Body of pancreas (tissue), 4 donors: ENCODE measurements around the gene C1QTNF9.

Source experiments
- CTCF ChIP-seq, 7 experiments: fragments of 450-650 bp in 4 of 7; fragments of 200-600 bp in 3 of 7; sonication (generic) in 3 of 7; IDR thresholded peaks; one replicate each; pipeline ENCODE4 v1.5.1; 2016 to 2019; ENCODE audit warnings: antibody characterized with exemption in 7 of 7
- POLR2A ChIP-seq, 3 donors: fragments of 450-650 bp; IDR thresholded peaks; one replicate each; pipeline ENCODE4 v1.6.1; 2016; ENCODE audit warnings: antibody characterized with exemption in 3 of 3, mild to moderate bottlenecking in 2 of 3

GRCh38 chr13:24338721-24339120, 29.3 kb downstream of the C1QTNF9 start:
- no peak for TF ChIP-seq CTCF (IDR thresholded peaks at IDR 0.05)
- no peak for TF ChIP-seq POLR2A (IDR thresholded peaks at IDR 0.05)
